ENCODE data around the gene WNT9A.
A peak's percentile ranks its signal among the peaks of the same experiment; 100 is the strongest.

WNT9A gene

GRCh38 chr1:227903614-227904501 lies 43.9 kb downstream of the WNT9A start:
- in situ Hi-C loops (cut with HindIII; ENCODE audit: low sequenced_read_pairs) = no loop called here
- no peak overlapping the region for H3K4me3 ChIP-seq (ENCODE audit: low read depth, low read length)
- DNase-seq (ENCODE audit: low read depth, low spot score) = no peak
- TF ChIP-seq, protein P1, sequence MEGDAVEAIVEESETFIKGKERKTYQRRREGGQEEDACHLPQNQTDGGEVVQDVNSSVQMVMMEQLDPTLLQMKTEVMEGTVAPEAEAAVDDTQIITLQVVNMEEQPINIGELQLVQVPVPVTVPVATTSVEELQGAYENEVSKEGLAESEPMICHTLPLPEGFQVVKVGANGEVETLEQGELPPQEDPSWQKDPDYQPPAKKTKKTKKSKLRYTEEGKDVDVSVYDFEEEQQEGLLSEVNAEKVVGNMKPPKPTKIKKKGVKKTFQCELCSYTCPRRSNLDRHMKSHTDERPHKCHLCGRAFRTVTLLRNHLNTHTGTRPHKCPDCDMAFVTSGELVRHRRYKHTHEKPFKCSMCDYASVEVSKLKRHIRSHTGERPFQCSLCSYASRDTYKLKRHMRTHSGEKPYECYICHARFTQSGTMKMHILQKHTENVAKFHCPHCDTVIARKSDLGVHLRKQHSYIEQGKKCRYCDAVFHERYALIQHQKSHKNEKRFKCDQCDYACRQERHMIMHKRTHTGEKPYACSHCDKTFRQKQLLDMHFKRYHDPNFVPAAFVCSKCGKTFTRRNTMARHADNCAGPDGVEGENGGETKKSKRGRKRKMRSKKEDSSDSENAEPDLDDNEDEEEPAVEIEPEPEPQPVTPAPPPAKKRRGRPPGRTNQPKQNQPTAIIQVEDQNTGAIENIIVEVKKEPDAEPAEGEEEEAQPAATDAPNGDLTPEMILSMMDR (IDR thresholded peaks at IDR 0.05; ENCODE audit: low read depth, low read length) = no peak

GRCh38 chr1:227903061-227903521 lies 44.6 kb downstream of the WNT9A start:
- TF ChIP-seq, protein P1 (IDR thresholded peaks at IDR 0.05; ENCODE audit: low read depth, low read length) = no peak
- in situ Hi-C loops (cut with HindIII; ENCODE audit: low sequenced_read_pairs) = no loop called here
- H3K4me3 ChIP-seq (ENCODE audit: low read depth, low read length) = no peak overlapping the region
- no peak for DNase-seq (ENCODE audit: low read depth, low spot score)

DNA sequence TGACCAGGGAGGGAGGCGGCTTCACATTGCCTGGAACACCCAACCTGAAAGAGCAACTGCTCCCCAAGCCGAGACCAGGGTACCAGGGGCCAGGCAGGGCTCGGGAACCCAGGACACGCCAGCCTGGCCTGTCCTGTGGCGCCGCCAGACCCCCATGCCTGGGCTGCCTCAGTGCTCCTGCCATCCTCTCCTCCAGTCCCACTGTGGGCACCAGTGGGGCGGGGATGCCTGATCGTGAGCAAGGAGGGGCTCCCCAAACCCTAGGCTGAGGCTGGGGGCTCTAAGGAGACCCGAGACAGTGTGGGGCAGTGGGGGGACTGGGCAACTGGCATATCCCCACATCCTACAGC lies 45.1 kb downstream of the WNT9A start:
- no peak overlapping the region for H3K4me3 ChIP-seq (ENCODE audit: low read depth, low read length)
- TF ChIP-seq, protein P1 (IDR thresholded peaks at IDR 0.05; ENCODE audit: low read depth, low read length) = no peak
- DNase-seq (ENCODE audit: low read depth, low spot score) = no peak
- in situ Hi-C loops (cut with HindIII; ENCODE audit: low sequenced_read_pairs) = no loop called here

DNA sequence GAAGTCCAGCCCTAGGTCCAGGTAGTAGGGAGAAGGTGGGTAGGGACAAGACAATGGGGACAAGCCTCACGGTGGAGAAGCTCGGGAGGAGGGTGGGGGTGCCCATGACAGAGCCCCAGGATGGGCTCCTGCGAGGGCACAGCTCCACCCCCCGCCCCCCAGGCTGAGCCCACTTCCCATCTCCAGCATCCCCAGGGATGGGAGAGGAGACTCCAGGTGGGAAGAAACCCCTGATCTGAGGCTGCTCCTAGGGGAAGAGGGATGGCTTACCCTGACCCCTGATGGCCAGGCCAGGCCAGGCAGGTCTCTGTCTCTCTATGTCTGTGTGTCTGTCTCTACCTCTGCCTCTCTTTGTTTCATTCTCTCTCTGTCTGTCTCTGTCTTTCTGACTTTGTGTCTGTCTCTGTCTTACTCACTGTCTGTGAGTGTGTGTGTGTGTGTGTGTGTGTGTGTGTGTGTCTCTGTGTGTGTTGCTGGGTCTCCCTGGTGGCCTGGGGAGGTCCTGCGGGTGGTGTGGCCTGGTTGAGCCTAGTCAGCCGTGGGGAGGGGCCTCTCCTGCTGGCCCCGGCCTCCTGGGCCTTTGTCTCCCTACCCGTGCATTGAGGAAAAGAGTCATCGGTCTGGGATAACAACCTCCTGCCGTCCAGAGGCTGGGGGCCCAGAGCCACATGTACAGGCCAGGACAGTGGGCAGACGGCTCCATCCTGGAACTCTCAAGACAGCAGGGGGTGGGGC lies 45.7 kb downstream of the WNT9A start:
- peak; percentile 45 for DNase-seq (ENCODE audit: low read depth, low spot score)

DNA sequence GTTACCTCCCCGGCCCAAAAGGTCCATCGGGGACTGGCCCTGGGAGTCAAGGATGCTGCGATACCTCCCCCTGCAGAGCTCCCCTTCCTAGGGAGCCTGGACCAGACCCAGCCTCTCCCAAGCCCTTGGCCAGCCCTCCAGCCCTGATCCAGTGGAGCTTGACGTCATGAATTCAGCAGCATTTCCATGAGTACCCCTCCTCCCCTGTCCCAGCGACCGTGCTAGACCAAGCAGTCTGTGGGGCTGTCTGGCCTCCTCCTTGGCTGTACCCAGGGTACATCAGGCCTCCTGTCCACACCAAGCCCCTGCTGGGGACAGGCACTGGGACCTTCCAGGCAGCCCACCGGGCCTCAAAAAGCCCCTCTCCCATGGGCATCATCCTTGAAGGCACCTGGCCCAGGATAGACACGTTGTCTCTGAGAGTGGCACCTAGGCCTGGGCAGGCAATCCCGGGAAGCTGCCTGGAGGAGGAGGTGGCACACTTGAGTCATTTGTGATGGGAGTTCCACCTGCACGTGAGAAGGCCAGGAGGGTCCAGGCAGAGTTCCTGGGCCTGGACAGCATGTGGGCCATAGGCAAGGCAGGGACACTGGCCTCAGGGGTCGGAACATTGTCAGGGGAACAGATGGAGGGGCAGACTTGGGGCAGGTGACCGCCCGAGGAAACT lies 46.4 kb downstream of the WNT9A start:
- no peak overlapping the region for H3K4me3 ChIP-seq (ENCODE audit: low read depth, low read length)
- in situ Hi-C loops (cut with HindIII; ENCODE audit: low sequenced_read_pairs) = no loop called here
- no peak for DNase-seq (ENCODE audit: low read depth, low spot score)
- TF ChIP-seq, protein P1 (IDR thresholded peaks at IDR 0.05; ENCODE audit: low read depth, low read length) = no peak

More for the DNA sequence above, 45.7 kb downstream of the WNT9A start:
- in situ Hi-C loops (cut with HindIII; ENCODE audit: low sequenced_read_pairs) = no loop called here
- TF ChIP-seq, protein P1 (IDR thresholded peaks at IDR 0.05; ENCODE audit: low read depth, low read length) = peak; percentile 13
- no peak overlapping the region for H3K4me3 ChIP-seq (ENCODE audit: low read depth, low read length)

- TF ChIP-seq, protein P1 (IDR thresholded peaks at IDR 0.05; ENCODE audit: low read depth, low read length) = no peak
- in situ Hi-C loops (cut with HindIII; ENCODE audit: low sequenced_read_pairs) = no loop called here
- no peak overlapping the region for H3K4me3 ChIP-seq (ENCODE audit: low read depth, low read length)
- no peak for DNase-seq (ENCODE audit: low read depth, low spot score)
Measured at GRCh38 chr1:227900571-227901051, 47.1 kb downstream of the WNT9A start.

Data from astrocyte of the spinal cord (primary cell).